ENCODE results near the gene TNNI3K. TPM values are rescaled to one million over a fixed set of nuclear protein-coding genes. Genes with fewer than 3 reads are reported as not detected.
A peak's percentile ranks its signal among the peaks of the same experiment; 100 is the strongest.

TNNI3K gene
- total RNA-seq, 6 experiments from 2014 or later = 1.0 TPM; not detected in 5

- DNase-seq = no peak
- Histone ChIP-seq H3K27me3 (no peaks in the 10 kb centered on the region), H3K4me1 (no peaks in the 10 kb centered on the region), H3K9me3 (no peaks in the 10 kb centered on the region), H3K36me3 (no peaks in the 10 kb centered on the region), H3K4me3 (no peak overlapping the region), H3K27ac (no peak overlapping the region)
- TF ChIP-seq POLR2A (IDR thresholded peaks at IDR 0.05) = no peak
- TF ChIP-seq, protein P1, sequence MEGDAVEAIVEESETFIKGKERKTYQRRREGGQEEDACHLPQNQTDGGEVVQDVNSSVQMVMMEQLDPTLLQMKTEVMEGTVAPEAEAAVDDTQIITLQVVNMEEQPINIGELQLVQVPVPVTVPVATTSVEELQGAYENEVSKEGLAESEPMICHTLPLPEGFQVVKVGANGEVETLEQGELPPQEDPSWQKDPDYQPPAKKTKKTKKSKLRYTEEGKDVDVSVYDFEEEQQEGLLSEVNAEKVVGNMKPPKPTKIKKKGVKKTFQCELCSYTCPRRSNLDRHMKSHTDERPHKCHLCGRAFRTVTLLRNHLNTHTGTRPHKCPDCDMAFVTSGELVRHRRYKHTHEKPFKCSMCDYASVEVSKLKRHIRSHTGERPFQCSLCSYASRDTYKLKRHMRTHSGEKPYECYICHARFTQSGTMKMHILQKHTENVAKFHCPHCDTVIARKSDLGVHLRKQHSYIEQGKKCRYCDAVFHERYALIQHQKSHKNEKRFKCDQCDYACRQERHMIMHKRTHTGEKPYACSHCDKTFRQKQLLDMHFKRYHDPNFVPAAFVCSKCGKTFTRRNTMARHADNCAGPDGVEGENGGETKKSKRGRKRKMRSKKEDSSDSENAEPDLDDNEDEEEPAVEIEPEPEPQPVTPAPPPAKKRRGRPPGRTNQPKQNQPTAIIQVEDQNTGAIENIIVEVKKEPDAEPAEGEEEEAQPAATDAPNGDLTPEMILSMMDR (IDR thresholded peaks at IDR 0.05) = no peak
- intact Hi-C loops (cut with DNase I) = no loop called here
- no peak for ATAC-seq
- WGBS (ENCODE audit: insufficient coverage, low coverage, low lambda C conversion rate, missing lambda C conversion rate) = 62% methylated on average over 6 of the region's 6 CpGs
Measured at GRCh38 chr1:74517599-74518051, 282.4 kb downstream of the TNNI3K start.

GRCh38 chr1:74522148-74522547 lies 287.0 kb downstream of the TNNI3K start:
- ATAC-seq (no peak), DNase-seq (no peak)
- Histone ChIP-seq H3K4me1 (no peaks in the 10 kb centered on the region), H3K9me3 (no peaks in the 10 kb centered on the region), H3K27ac (no peak overlapping the region), H3K27me3 (no peaks in the 10 kb centered on the region), H3K4me3 (no peak overlapping the region), H3K36me3 (no peaks in the 10 kb centered on the region)
- TF ChIP-seq, protein P1 (IDR thresholded peaks at IDR 0.05) = no peak
- TF ChIP-seq POLR2A (IDR thresholded peaks at IDR 0.05) = no peak
- WGBS (ENCODE audit: insufficient coverage, low coverage, low lambda C conversion rate, missing lambda C conversion rate) = 45% methylated on average over 4 of the region's 4 CpGs
- intact Hi-C loops (cut with DNase I) = no loop called here

GRCh38 chr1:74523873-74524480 lies 288.8 kb downstream of the TNNI3K start:
- Histone ChIP-seq H3K4me1 (no peaks in the 10 kb centered on the region), H3K27me3 (no peaks in the 10 kb centered on the region), H3K4me3 (no peak overlapping the region), H3K27ac (no peak overlapping the region), H3K9me3 (no peaks in the 10 kb centered on the region), H3K36me3 (no peaks in the 10 kb centered on the region)
- TF ChIP-seq POLR2A (IDR thresholded peaks at IDR 0.05) = no peak
- TF ChIP-seq, protein P1 (IDR thresholded peaks at IDR 0.05) = no peak
- ATAC-seq (no peak), DNase-seq (no peak)
- WGBS (ENCODE audit: insufficient coverage, low coverage, low lambda C conversion rate, missing lambda C conversion rate) = 20% methylated on average over 2 of the region's 2 CpGs
- intact Hi-C loops (cut with DNase I) = no loop called here

DNA sequence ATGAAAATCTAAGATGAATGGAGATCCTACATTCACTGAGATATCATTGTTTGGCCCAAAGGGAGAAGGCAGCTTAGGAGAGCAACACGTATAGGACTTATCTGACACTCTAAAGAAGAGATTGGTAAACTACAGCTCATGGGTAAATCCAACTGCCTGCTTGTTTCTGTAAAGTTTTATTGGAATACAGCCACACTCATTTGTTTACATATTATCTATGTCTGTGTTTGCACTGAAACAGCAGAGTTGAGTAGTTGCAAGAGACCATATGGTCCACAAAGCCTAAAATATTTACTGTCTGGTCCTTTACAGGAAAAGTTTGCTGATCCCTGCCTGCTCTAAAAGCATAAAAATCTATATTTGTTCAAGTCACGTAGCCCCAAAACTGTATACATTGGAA lies 291.5 kb downstream of the TNNI3K start:
- intact Hi-C loops (cut with DNase I) = no loop called here
- TF ChIP-seq POLR2A (IDR thresholded peaks at IDR 0.05) = no peak
- TF ChIP-seq, protein P1 (IDR thresholded peaks at IDR 0.05) = no peak
- ATAC-seq (peak in 2 of 4 donors; percentile 45 to 52), DNase-seq (no peak)
- Histone ChIP-seq H3K4me1 (no peaks in the 10 kb centered on the region), H3K27me3 (no peaks in the 10 kb centered on the region), H3K27ac (no peak overlapping the region), H3K9me3 (no peaks in the 10 kb centered on the region), H3K4me3 (no peak overlapping the region), H3K36me3 (no peaks in the 10 kb centered on the region)
- WGBS (ENCODE audit: insufficient coverage, low coverage, low lambda C conversion rate, missing lambda C conversion rate) = 49% methylated on average over 2 of the region's 2 CpGs

Measured in right lobe of liver (tissue), 6 donors.